ENCODE data around the gene CASZ1. TPM values are rescaled to one million over a fixed set of nuclear protein-coding genes. Genes with fewer than 3 reads are reported as not detected.
A peak's percentile ranks its signal among the peaks of the same experiment; 100 is the strongest.

Gene CASZ1
- total and polyA plus RNA-seq, 2 donors (not counting 3 experiments of a cell fraction or from before 2014, with no cell fraction given): 1.5 to 5.2 TPM

DNA sequence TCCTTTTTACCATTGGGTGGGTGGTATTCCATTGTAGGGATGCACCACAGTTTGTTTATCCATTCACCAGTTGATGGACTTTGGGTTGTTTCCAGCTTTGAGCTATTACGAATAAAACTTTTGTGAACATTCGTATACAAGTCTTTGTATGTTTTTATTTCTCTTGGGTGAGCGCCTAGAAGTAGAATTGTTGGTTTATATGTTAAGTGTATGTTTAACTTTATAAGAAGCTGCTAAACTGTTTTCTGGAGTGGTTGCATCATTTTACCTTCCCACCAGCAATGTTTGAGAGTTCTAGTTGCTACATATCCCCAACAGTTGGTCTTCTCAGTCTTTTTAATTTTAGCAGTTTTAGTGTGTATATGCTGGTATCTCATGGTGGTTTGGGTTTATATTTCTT is 189.2 kb downstream of the CASZ1 start:
- Histone ChIP-seq H3K9me1 (replicated peaks; ENCODE audit: control insufficient read depth, extremely low read depth, insufficient read depth, low read length) (no peaks in the 10 kb centered on the region), H3K4me1 (ENCODE audit: control insufficient read depth, extremely low read depth, insufficient read depth, low read length) (no peaks in the 10 kb centered on the region), H3K4me2 (ENCODE audit: insufficient read depth, low read length) (no peak overlapping the region), H3K36me3 (ENCODE audit: control insufficient read depth in 2 of 2, extremely low read depth in 1 of 2, insufficient read depth in 2 of 2, low read length in 2 of 2) (no peaks in the 10 kb centered on the region), H2AFZ (ENCODE audit: low read depth, low read length) (no peak overlapping the region), H3K9me3 (replicated peaks; ENCODE audit: control insufficient read depth, insufficient read depth, low read length) (no peaks in the 10 kb centered on the region), H4K20me1 (replicated peaks; ENCODE audit: control insufficient read depth, extremely low read depth, insufficient read depth, low read length) (no peaks in the 10 kb centered on the region), H3K79me2 (ENCODE audit: control insufficient read depth, insufficient read depth, low read length) (no peaks in the 10 kb centered on the region), H3K27ac (ENCODE audit: insufficient read depth, low read depth, low read length) (no peak overlapping the region), H3K27me3 (ENCODE audit: control insufficient read depth in 2 of 2, insufficient read depth in 2 of 2, low read length in 2 of 2) (no peaks in the 10 kb centered on the region), H3K4me3 (replicated peaks in 1 of 3; ENCODE audit: insufficient read depth in 1 of 3, low read depth in 1 of 3, low read length in 3 of 3) (no peak overlapping the region), H3K9ac (replicated peaks; ENCODE audit: extremely low read depth, insufficient read depth, low read length) (no peak overlapping the region)
- ChIA-PET POLR2A (no interaction called here), CTCF (no interaction called here)
- dilution Hi-C loops (cut with MboI; ENCODE audit: extremely low pct_ligation_motif_present, low sequenced_read_pairs): no loop called here
- BruUV-seq (replicated peaks): no TSS peak
- peak; percentile 15 for FAIRE-seq
- DNase-seq (ENCODE audit: low read depth, low spot score): no peak
- intact Hi-C loops (cut with micrococcal nuclease): no loop called here
- TF ChIP-seq JUN (IDR thresholded peaks at IDR 0.05; ENCODE audit: borderline replicate concordance, insufficient read depth, insufficient read length, low read depth) (no peak), EZH2 (IDR thresholded peaks at IDR 0.05; ENCODE audit: borderline replicate concordance, low read depth, low read length, severe bottlenecking) (no peak), GATA2 (IDR thresholded peaks at IDR 0.05; ENCODE audit: insufficient read depth, insufficient read length, low read depth, low read length) (no peak), POLR2A (IDR thresholded peaks at IDR 0.05; ENCODE audit: low read depth, low read length) (no peak), MYC (IDR thresholded peaks at IDR 0.05; ENCODE audit: low read depth, low read length) (no peak)
- TF ChIP-seq, protein P1, sequence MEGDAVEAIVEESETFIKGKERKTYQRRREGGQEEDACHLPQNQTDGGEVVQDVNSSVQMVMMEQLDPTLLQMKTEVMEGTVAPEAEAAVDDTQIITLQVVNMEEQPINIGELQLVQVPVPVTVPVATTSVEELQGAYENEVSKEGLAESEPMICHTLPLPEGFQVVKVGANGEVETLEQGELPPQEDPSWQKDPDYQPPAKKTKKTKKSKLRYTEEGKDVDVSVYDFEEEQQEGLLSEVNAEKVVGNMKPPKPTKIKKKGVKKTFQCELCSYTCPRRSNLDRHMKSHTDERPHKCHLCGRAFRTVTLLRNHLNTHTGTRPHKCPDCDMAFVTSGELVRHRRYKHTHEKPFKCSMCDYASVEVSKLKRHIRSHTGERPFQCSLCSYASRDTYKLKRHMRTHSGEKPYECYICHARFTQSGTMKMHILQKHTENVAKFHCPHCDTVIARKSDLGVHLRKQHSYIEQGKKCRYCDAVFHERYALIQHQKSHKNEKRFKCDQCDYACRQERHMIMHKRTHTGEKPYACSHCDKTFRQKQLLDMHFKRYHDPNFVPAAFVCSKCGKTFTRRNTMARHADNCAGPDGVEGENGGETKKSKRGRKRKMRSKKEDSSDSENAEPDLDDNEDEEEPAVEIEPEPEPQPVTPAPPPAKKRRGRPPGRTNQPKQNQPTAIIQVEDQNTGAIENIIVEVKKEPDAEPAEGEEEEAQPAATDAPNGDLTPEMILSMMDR (IDR thresholded peaks at IDR 0.05; ENCODE audit: extremely low read depth in 1 of 2, insufficient read depth in 1 of 2, low read depth in 1 of 2, low read length in 2 of 2): no peak
- TF ChIP-seq, protein P2, sequence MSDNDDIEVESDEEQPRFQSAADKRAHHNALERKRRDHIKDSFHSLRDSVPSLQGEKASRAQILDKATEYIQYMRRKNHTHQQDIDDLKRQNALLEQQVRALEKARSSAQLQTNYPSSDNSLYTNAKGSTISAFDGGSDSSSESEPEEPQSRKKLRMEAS (IDR thresholded peaks at IDR 0.05; ENCODE audit: insufficient read depth, insufficient read length): no peak
